Measurements from ENCODE around the gene NGEF.
"Not testable (repeated sequence)": the region's sequence is repeated elsewhere in the genome, so short reads cannot be mapped to it uniquely, and the experiment has no call there.

- TF ChIP-seq CTCF (IDR thresholded peaks at IDR 0.05); FOSL2 (IDR thresholded peaks at IDR 0.05; ENCODE audit: borderline replicate concordance, low read depth); TCF12 (IDR thresholded peaks at IDR 0.05); RXRA (IDR thresholded peaks at IDR 0.05; ENCODE audit: borderline replicate concordance, low read depth); JUND (IDR thresholded peaks at IDR 0.05); MAX (IDR thresholded peaks at IDR 0.05; ENCODE audit: low read depth): not testable (repeated sequence)
Measured at GRCh38 chr2:232906867-232907717, 106.0 kb downstream of the NGEF start.
